DND-41 (cell line): Measurements from ENCODE around the gene CHKB.

Source experiments
- CTCF ChIP-seq: IDR thresholded peaks from 2 replicates; pipeline ENCODE4 v1.5.1; 2012; ENCODE audit warnings: borderline replicate concordance, low read length, moderate library complexity, mild to moderate bottlenecking; ENCODE audit not compliant: poor library complexity, severe bottlenecking; ENCODE audit errors: extremely low read depth
- EZH2 ChIP-seq: IDR thresholded peaks from 3 replicates; pipeline ENCODE4 v1.6.1; 2012; ENCODE audit warnings: borderline replicate concordance, low read depth, mild to moderate bottlenecking, moderate library complexity, low read length, inconsistent platforms; ENCODE audit not compliant: severe bottlenecking

- peak; percentile 30 for TF ChIP-seq CTCF
- TF ChIP-seq EZH2 = no peak
Observed at GRCh38 chr22:50545522-50546325, 36.9 kb downstream of the CHKB start, which contains the start of gene KLHDC7B.
